Activated T-cell treated with anti-CD3 and anti-CD28 coated beads for 1 hour (primary cell): ENCODE measurements around the gene RPS28.
A peak's percentile ranks its signal among the peaks of the same experiment; 100 is the strongest.
"Not testable (repeated sequence)": the region's sequence is repeated elsewhere in the genome, so short reads cannot be mapped to it uniquely, and the experiment has no call there.

Source experiments
- DNase-seq: peaks from one replicate; pipeline ENCODE4 v3.0.0-alpha.2; 2020; ENCODE audit warnings: low read depth

Gene RPS28

DNA sequence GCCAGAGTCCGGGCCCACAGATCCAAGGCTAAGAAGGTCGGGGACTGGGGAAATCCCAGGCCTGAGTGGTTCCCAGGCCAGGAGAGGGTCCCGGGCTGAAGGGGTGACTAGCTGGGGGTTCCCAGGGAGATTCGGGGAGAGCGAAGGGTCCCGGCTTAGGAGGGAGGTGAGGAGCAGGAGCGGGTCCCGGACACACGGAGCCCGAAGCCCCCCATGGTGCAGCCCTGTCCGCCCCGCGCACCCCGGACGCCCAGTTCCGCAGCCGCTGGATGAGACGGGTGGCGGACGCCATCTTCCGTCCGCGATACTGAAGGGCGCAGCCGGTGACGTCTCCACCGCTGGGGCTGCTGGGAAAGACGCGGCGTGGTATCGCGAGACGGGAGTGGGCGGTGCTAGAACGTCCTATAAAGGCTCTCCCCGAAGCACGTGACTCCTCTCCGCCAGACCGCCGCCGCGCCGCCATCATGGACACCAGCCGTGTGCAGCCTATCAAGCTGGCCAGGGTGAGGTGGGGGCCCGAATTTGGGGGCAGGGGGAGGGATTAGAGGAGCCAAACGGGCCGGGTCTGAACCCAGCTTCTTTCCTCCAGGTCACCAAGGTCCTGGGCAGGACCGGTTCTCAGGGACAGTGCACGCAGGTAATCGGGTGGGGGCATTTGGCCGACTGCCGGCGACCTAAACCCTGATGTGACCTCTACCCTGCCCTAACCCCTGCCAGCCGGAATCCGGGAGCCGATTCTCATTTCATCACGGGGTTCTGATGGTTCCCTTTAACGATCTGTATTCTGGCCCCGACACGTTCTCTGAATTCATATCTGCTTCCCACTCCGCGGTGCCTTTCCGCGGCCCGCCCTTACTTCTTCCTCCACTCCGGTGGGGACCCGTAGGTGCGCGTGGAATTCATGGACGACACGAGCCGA lies at the start of gene RPS28, which contains the start of gene NDUFA7:
Gene RPS28 (plus strand): TSS at position 430 of the 919 bp plus-strand sequence. CDS start 35 bp downstream, at position 465.
Gene NDUFA7 (minus strand): TSS at position 309 of the 919 bp plus-strand sequence. CDS start 17 bp downstream, at position 292.
- peak; percentile 96 for DNase-seq

DNA sequence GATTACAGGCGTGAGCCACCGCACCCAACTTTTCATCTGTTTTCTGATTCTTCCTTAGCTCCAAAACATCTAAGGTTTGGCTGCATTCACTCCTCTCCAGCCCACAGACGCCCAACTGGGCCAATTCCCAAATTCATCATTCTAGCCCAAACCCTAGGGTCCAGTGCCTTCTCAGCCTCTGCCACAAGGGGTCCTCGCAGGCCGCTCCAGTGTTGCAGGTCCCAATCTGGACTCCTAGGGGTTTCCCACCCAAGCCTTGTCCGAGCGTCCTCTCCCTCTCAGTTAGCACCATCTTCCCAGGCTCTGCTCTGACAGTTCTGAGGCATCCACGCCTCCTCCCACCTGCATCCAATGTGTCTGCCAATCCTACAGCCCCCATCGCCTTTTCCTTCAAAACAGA lies 44.8 kb upstream of the RPS28 start:
- DNase-seq = not testable (repeated sequence)

DNA sequence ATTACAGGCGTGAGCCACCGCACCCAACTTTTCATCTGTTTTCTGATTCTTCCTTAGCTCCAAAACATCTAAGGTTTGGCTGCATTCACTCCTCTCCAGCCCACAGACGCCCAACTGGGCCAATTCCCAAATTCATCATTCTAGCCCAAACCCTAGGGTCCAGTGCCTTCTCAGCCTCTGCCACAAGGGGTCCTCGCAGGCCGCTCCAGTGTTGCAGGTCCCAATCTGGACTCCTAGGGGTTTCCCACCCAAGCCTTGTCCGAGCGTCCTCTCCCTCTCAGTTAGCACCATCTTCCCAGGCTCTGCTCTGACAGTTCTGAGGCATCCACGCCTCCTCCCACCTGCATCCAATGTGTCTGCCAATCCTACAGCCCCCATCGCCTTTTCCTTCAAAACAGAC lies 30.0 kb upstream of the RPS28 start:
- DNase-seq = not testable (repeated sequence)

DNA sequence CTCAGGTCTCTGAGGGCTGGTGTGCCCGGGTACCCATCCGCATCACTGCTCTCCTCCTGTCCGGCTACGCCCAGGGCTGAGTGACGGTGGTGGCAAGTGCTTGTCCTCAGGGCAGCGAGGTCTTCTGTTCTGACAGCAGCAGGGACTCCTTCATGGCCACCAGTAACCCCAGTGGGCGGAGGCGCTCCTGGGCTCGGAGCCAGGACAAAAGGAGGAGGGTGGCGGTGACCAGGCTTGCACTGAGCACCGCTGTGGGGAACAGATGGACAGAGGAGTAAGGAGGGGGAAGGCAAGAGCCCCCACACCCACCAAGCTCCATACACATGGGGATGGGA lies 19.0 kb upstream of the RPS28 start:
- DNase-seq = no peak

DNA sequence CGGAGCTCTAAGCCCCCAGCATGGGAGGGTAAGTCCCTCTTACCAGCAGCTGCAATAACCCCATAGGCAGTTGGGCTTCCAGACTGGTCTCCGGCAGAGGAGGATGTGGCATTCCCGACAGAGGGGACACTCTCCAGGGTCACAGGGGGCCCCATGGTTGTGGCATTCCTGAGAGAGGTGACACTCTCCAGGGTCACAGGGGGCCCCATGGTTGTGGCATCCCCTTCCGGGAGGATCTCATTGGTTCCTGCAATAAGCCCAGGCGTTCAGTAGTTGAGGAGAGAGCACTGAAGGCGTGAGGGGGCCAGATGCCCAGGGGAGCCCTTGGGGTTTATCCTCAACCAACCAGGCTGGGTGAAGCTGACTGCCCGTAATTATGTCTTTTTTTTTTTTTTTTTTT lies 18.6 kb upstream of the RPS28 start:
- DNase-seq = no peak

DNA sequence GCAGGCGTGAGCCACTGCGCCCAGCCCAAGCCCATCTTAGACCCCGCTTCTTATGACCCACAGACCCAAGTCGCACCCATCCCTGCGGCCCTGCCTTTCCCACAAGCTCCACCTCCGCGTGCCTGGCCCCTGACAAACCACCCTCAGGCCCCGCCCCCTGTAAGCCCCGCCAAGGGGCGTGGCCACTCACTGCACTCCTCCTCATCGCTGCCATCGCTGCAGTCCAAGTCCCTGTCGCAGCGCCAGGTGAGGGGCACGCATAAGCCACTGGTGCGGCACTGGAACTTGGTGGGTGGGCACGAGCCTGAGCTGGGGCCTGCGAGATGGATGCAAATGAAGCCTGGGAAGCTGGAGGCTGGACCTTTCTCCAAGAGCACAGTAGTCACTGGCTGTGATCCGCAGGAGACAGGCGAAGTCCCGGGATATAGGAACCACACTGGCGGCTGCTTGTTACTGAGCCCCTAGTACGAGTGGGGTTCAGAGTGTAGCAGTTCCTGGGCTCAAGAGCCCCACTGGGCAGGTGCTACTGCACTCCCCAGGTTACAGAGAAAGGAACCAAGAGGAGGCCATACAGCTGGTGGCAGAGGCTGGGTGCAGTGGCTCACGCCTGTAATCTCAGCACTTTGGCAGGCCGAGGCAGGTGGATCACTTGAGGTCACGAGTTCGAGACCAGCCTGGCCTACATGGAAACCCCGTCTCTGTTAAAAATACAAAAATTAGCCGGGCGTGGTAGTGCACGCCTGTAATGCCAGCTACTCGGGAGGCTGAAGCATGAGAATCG lies 16.3 kb upstream of the RPS28 start:
- DNase-seq = no peak

DNA sequence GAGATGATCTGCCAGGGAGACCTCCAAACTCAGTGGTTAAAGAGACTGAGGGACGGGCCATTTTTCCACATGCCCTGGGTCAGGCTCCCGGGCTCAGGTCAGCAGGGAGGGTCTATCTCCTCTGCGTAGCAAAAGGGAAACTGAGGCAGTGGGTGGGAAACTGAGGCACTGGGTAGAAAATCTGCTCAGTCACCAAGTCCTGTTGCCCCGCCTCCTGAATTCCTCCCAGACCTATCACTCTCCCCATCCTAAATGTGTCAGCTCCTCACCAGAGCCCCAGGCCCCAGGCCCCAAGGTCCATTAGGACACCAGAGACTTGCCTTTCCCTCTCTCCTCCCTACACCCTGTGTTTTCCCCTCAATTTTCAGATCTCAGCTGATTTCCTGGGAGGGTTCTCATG lies 15.5 kb upstream of the RPS28 start:
- no peak for DNase-seq

DNA sequence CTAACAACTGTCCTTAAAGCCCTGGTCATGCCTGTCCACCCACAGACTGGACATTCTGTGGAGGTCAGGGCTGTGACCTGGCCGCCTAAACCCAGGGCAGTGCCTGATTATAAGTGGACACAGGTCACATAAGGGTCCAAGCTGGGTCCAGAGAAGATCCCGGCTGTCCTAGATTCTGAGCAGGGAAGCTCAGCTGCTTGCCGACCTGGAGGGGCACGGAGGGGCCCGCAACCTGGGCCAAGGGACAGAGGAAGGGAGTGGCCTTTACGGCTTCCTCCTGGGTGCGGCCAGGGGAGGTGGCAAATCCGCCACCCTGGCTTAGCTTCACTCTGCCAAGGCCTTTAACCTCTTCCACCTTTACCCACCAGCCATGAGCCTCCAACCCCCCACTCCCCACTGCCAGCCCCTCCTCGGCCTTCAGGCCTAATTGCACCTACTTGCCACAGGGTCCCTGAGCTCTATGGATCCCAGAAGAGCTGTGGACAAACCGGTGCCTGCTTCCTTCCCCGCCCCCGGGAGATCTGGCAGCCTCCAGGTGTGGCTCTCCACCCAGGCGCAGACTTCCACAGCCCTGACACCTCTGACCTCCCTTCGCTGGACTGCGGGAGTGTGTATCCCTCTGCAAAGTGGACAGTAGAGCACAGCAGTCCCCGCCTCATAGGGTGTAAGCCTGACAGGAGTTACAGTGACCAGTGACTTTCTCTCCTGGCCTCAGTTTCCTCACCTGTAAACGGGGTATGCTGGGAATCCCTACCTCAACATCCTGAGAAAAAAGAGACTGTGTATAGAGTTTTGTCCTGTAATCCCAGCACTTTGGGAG lies 14.9 kb upstream of the RPS28 start:
- DNase-seq = no peak

DNA sequence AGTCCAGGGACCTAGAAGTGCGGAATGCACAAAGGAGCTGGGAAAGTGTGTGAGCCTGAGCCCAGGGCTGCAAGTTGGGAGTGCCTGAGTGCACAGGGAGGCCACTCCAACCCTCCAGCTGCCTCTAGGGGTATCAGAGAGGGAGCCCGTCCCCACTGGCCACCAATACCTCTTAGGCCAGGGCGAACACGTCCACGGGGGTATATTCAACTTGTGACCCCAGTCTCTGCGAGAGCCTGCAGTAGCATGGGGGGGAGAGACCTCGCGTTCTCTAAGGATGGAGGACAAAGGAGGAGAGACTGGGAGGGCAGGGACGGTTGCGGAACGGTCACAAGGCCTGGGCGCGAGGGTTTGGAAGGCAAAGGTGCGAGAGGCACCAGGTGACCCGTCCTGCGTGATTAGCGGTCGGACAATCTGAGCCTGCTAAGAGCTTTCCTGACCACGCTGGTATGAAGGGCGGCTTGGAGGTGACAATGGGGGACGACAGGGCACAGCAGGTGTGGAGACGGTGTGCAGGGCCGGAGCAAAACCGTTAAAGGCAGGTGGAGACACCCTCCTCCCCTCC lies 13.8 kb upstream of the RPS28 start:
- DNase-seq = no peak

DNA sequence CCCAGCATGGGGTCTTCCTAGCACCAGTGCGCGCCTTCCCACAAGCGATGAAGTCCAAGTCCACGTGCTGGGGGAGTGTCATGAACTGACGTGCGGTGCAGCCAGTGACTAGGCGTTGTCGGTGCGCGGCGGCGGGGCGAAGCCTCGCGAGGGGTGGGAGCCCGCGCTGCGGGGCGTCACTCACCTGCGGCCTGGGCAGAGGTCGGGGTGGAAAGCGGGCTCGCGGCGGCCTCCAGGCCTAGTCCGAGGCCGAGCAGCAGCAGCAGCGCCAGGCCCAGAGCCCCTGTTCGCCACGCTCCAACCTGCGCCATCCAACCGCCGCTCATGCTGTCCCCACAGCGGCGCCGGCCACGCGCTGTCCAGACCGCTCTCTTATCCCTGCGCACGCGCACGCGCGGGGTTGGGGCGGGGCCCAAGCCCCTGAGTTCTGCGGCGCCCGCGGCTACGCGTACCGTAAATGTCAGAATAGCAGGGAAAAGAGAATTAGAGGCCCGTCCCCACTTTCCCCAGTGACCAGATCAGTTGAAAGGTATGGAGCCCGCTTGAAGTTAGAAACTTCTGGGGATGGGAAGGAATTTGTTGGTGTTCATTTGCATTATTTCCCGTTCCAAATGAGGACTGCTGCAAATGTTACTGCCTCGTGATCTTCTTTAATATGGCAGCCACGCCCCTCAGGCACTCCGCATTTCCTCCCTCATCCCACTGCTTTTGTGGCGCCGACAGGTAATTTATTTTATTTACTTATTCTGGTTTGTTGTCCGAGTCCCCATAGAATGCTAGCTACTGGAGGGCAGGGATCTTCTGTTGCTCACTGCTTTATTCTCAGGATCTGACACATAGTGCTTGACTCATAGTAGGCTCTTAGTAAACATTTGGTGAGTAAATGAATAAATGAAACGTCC lies 13.1 kb upstream of the RPS28 start, which contains the start of gene CD320:
Gene CD320 (minus strand): TSS at position 394 of the 902 bp plus-strand sequence. CDS start 68 bp downstream, at position 326.
- peak; percentile 79 for DNase-seq

DNA sequence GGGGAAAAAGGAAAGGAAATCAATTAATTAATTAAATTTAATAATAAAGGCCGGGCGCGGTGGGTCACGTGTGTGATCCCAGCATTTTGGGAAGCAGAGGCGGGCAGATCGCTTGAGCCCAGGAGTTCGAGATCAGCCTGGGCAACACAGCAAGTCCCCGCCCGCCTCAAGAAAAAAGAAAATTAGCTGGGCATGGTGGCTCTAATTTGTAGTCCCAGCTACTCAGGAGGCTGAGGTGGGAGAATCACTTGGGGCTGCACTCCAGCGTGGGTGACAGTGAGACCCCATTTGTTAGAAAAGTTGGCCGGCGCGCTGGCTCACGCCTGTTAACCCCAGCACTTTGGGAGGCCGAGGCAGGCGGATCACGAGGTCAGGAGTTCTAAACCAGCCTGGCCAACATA lies 12.4 kb upstream of the RPS28 start:
- DNase-seq = no peak

DNA sequence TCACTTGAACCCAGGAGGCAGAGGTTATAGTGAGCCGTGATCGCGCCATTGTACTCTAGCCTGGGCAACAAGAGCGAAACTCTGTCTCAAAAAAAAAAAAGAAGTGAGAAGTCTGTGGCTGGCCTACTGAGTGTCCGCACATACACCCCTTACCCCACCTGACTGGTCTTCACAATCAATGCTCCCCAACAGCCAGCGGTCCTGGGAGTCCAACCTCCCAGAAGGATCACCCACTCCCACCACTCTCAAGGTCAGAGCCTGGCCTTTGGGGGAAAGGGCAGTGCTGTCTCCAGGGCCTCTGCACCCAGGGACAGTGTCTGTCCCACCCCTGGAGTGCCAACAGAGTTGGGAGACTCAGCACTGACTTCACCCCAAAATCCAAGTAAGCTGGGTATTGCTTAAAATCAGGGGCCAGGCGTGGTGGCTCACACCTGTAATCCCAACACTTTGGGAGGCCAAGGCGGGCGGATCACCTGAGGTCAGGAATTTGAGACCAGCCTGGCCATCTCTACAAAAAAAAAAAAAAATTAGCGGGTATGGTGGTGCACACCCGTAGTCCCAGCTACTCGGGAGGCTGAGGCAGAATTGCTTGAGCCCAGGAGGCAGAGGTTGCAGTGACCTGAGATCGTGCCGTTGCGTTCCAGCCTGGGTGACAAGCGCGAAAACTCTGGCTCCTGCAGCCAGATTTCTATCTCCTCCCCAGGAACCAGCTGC lies 10.8 kb upstream of the RPS28 start:
- no peak for DNase-seq

DNA sequence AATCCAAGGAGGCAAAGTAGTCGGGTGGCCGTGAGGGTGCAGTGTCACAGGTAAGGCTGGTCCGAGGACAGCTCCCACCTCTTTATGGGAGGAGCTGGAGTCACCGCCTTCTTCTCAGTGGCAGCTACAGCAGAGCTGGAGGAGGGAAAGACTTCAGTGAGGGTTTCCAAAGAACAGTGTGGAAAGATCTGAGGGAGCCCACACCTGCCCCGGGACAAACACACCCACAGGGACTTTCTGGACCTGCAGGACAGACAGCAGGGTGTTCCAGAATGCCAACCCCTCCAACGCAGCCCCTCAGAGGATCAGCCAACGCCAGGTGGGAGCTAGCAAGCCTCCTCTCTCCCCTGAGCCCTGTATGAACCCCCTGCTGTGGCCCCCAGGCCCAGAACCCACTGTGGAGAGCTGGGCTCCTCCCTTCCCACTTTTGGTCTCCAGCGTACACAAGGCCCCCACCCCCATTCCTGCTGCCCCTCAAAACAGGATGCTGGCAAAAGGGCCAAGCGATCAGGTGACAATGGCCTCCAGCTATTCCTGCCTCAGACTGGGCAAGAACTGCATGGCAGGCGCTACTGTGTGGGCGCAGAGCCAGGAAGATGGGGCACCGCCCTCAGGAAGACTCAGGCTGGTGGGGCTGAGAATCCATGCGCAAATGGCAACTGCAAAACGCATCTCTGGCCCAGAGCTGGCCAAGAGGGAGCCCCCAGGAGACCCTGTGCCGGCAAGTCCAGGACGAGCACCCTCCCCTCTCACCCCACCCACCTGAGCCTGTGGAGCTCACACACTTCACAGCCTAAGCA lies 9.6 kb upstream of the RPS28 start:
- DNase-seq = no peak

DNA sequence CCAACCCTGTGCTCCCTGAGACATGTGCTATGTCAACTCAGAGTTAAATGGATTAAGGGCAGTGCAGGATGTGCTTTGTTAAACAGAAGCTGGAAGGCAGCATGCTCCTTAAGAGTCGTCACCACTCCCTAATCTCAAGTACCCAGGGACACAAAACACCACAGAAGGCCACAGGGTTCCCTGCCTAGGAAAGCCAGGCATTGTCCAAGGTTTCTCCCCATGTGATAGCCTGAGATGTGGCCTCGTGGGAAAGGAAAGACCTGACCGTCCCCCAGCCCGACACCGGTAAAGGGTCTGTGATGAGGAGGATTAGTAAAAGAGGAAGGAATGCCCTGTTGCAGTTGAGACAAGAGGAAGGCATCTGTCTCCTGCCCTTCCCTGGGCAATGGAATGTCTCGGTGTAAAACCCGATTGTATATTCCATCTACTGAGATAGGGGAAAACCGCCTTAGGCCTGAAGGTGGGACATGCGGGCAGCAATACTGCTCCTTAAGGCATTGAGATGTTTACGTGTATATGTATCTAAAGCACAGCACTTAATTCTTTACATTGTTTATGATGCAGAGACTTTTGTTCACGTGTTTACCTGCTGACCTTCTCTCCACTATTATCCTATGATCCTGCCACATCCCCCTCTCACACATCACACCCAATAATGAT lies 6.2 kb upstream of the RPS28 start:
- not testable (repeated sequence) for DNase-seq

DNA sequence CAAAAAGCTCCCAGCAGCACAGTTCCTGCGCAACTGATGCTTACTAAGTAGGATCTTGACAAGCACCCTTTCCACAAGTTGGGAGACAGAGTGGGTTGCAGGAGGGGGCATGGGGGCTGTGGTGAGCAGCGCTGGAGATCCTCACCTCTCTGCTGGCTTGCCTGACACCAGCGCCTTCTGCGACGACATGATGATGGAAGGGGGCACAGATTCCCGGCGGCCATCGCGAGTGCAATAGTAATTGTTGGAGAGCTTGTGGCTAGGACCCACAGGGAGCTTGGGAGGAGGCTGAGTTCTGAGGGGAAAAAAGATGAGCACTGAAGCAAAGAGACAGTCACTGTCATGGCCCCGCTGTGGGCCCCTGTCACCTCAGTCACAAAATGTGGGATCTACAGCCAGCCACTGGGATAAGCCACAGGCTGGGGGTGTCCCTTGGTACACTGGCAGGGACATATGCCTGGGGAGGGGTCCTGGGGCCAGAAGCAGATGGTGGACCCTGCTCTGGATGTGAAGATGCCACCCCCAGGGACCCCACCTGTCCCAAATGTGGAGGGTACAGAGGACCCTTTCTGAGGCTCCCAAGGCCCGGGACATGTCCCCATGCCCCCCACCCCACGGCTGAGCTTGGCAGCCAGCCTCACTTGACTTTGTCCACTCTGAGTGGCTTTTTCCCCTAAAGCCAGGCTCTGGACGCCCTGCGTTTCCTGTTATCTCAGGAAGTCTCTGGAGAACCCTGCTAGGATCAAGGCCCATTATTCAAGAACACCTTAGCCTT lies 4.8 kb upstream of the RPS28 start:
- DNase-seq = no peak

DNA sequence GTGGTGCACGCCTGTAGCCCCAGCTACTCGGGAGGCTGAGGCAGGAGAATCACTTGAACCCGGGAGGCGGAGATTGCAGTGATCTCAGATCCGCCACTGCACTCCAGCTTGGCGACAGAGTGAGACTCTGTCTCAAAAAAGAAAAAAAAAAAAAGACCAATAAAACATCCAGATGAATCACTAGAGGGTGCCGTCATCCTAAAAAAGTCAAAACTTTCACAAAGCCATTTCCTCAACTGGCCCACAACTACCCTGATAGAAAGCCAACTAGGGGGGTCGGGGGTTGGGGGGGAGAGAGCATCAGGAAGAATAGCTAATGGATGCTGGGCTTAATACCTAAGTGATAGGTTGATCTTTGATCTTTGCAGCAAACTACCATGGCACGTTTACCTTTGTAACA lies 2.5 kb upstream of the RPS28 start:
- DNase-seq = not testable (repeated sequence)

DNA sequence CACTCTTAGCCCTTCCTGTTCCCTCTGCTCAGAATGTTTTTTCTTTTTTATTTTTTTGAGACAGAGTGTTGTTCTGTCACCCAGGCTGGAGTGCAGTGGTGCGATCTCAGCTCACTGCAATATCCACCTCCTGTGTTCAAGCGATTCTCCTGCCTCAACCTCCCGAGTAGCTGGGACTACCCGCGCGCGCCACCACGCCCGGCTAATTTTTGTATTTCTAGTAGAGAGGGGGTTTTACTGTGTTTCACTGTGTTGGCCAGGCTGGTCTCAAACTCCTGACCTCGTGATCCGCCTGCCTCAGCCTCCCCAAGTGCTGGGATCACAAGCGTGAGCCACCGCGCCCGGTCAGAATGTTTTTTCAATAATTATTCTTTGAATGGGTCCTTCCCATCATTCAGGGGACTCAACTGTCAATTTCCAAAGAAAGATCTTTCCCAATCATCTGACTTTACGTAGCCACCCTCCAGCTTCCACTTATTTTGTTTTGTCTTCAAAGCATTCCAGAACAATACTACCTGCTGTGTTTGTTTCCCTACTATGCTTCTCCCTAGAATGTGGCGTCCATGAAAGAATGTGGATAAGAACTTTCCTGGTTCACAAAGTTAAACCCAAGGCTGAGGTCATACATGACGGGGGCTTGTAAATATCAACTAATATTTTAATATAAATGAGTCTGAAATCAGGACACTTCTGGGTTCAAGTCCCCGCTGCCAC lies 1.3 kb upstream of the RPS28 start:
- no peak for DNase-seq
